Measurements from ENCODE around the gene RGL2.

DNA sequence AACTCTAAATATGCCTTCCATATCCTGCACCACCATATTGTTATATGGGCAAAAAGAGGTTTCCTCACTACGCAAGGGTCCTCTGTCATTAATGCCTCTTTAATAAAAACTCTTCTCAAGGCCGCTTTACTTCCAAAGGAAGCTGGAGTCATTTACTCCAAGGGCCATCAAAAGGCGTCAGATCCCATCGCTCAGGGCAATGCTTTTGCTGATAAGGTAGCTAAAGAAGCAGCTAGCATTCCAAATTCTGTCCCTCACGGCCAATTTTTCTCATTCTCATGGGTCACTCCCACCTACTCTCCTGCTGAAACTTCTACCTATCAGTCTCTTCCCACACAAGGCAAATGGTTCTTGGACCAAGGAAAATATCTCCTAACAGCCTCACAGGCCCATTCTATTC, 49.1 kb upstream of the RGL2 start:
- TF ChIP-seq, protein P1, sequence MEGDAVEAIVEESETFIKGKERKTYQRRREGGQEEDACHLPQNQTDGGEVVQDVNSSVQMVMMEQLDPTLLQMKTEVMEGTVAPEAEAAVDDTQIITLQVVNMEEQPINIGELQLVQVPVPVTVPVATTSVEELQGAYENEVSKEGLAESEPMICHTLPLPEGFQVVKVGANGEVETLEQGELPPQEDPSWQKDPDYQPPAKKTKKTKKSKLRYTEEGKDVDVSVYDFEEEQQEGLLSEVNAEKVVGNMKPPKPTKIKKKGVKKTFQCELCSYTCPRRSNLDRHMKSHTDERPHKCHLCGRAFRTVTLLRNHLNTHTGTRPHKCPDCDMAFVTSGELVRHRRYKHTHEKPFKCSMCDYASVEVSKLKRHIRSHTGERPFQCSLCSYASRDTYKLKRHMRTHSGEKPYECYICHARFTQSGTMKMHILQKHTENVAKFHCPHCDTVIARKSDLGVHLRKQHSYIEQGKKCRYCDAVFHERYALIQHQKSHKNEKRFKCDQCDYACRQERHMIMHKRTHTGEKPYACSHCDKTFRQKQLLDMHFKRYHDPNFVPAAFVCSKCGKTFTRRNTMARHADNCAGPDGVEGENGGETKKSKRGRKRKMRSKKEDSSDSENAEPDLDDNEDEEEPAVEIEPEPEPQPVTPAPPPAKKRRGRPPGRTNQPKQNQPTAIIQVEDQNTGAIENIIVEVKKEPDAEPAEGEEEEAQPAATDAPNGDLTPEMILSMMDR (IDR thresholded peaks at IDR 0.05 in 2 of 3, conservative IDR thresholded peaks at IDR 0.05 in 1 of 3; ENCODE audit: control insufficient read depth in 2 of 3, extremely low read depth in 1 of 3, insufficient read depth in 1 of 3, low read depth in 3 of 3, low read length in 3 of 3): no peak
- no peak for TF ChIP-seq CBX3 (IDR thresholded peaks at IDR 0.05; ENCODE audit: borderline replicate concordance, low read depth)
- TF ChIP-seq EZH2 (IDR thresholded peaks at IDR 0.05; ENCODE audit: borderline replicate concordance, control insufficient read depth, low read depth, low read length): no peak
- TF ChIP-seq POLR2A (IDR thresholded peaks at IDR 0.05; ENCODE audit: low read depth, low read length): no peak
- TF ChIP-seq JUNB (IDR thresholded peaks at IDR 0.05): no peak
- TF ChIP-seq, protein P2, sequence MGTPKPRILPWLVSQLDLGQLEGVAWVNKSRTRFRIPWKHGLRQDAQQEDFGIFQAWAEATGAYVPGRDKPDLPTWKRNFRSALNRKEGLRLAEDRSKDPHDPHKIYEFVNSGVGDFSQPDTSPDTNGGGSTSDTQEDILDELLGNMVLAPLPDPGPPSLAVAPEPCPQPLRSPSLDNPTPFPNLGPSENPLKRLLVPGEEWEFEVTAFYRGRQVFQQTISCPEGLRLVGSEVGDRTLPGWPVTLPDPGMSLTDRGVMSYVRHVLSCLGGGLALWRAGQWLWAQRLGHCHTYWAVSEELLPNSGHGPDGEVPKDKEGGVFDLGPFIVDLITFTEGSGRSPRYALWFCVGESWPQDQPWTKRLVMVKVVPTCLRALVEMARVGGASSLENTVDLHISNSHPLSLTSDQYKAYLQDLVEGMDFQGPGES (IDR thresholded peaks at IDR 0.05): no peak
- no peak for TF ChIP-seq RELA (IDR thresholded peaks at IDR 0.05; ENCODE audit: borderline replicate concordance, partially characterized antibody)
- no peak for TF ChIP-seq KAT2A (conservative IDR thresholded peaks at IDR 0.05; ENCODE audit: control insufficient read depth, low read depth, low read length)
- no peak for TF ChIP-seq EGR1 (IDR thresholded peaks at IDR 0.05; ENCODE audit: borderline replicate concordance in 1 of 2, low read depth in 2 of 2, low read length in 2 of 2)
- no peak for TF ChIP-seq FOXK2 (IDR thresholded peaks at IDR 0.05)
- TF ChIP-seq, protein P3, sequence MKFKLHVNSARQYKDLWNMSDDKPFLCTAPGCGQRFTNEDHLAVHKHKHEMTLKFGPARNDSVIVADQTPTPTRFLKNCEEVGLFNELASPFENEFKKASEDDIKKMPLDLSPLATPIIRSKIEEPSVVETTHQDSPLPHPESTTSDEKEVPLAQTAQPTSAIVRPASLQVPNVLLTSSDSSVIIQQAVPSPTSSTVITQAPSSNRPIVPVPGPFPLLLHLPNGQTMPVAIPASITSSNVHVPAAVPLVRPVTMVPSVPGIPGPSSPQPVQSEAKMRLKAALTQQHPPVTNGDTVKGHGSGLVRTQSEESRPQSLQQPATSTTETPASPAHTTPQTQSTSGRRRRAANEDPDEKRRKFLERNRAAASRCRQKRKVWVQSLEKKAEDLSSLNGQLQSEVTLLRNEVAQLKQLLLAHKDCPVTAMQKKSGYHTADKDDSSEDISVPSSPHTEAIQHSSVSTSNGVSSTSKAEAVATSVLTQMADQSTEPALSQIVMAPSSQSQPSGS (IDR thresholded peaks at IDR 0.05; ENCODE audit: low read length): no peak
- no peak for TF ChIP-seq NFYB (IDR thresholded peaks at IDR 0.05; ENCODE audit: insufficient read depth, low read depth, low read length)
- TF ChIP-seq, protein P4, sequence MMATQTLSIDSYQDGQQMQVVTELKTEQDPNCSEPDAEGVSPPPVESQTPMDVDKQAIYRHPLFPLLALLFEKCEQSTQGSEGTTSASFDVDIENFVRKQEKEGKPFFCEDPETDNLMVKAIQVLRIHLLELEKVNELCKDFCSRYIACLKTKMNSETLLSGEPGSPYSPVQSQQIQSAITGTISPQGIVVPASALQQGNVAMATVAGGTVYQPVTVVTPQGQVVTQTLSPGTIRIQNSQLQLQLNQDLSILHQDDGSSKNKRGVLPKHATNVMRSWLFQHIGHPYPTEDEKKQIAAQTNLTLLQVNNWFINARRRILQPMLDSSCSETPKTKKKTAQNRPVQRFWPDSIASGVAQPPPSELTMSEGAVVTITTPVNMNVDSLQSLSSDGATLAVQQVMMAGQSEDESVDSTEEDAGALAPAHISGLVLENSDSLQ (IDR thresholded peaks at IDR 0.05): no peak
- no peak for TF ChIP-seq GABPA (IDR thresholded peaks at IDR 0.05; ENCODE audit: low read depth)
